Cardiac muscle cell (in vitro differentiated cells and primary cell): ENCODE data around the gene ZNF594. TPM values are rescaled to one million over a fixed set of nuclear protein-coding genes. Genes with fewer than 3 reads are reported as not detected.
"Not testable (repeated sequence)": the region's sequence is repeated elsewhere in the genome, so short reads cannot be mapped to it uniquely, and the experiment has no call there.

Experiments
- DNase-seq, 2 donors: peaks; one replicate each; pipeline versions ENCODE4 v3.0.0 to v3.0.0-alpha.2; 2010 to 2017; ENCODE audit warnings: low read depth in 1 of 2, low spot score in 1 of 2
- H3K27ac ChIP-seq: fragments of 200-600 bp; sonication (generic); 2 replicates; pipeline ENCODE4 v1.5.1; 2016
- H3K27me3 ChIP-seq: fragments of 200-600 bp; sonication (generic); 2 replicates; pipeline ENCODE4 v1.6.0; 2016; ENCODE audit warnings: control low read depth
- H3K36me3 ChIP-seq: fragments of 200-600 bp; sonication (generic); 2 replicates; pipeline ENCODE4 v1.5.1; 2016; ENCODE audit warnings: control low read depth
- H3K4me1 ChIP-seq: fragments of 200-600 bp; sonication (generic); 2 replicates; pipeline ENCODE4 v1.8.1; 2017; ENCODE audit warnings: low read depth, mild to moderate bottlenecking, mixed run types
- H3K4me3 ChIP-seq: fragments of 200-600 bp; sonication (generic); 2 replicates; pipeline ENCODE4 v1.5.1; 2016; ENCODE audit warnings: mild to moderate bottlenecking
- H3K9me3 ChIP-seq: fragments of 200-600 bp; sonication (generic); 2 replicates; pipeline ENCODE4 v1.5.1; 2017; ENCODE audit warnings: low read depth, mild to moderate bottlenecking, control low read depth
- polyA plus RNA-seq: library from polyadenylated mRNA; unstranded; fragments of >200 nt; fragmentation: Nextera tagmentation; extraction: Ambion mirVana; gene quantifications from 2 replicates; pipeline ENCODE4 v1.2.1, GENCODE V29; 2016
- total RNA-seq: library from RNA; depleted of rRNA; stranded (reverse); fragments of >200 nt; gene quantifications from 2 replicates; pipeline ENCODE4 v1.2.3, GENCODE V29; 2016
- TF ChIP-seq, protein P1 (sequence below): IDR thresholded peaks from 2 replicates; pipeline ENCODE4 v1.5.1; 2012; ENCODE audit warnings: low read depth, mild to moderate bottlenecking, low read length

The ZNF594 gene
- total and polyA plus RNA-seq, 2 experiments from 2014 or later = 13.6 to 30.6 TPM

DNA sequence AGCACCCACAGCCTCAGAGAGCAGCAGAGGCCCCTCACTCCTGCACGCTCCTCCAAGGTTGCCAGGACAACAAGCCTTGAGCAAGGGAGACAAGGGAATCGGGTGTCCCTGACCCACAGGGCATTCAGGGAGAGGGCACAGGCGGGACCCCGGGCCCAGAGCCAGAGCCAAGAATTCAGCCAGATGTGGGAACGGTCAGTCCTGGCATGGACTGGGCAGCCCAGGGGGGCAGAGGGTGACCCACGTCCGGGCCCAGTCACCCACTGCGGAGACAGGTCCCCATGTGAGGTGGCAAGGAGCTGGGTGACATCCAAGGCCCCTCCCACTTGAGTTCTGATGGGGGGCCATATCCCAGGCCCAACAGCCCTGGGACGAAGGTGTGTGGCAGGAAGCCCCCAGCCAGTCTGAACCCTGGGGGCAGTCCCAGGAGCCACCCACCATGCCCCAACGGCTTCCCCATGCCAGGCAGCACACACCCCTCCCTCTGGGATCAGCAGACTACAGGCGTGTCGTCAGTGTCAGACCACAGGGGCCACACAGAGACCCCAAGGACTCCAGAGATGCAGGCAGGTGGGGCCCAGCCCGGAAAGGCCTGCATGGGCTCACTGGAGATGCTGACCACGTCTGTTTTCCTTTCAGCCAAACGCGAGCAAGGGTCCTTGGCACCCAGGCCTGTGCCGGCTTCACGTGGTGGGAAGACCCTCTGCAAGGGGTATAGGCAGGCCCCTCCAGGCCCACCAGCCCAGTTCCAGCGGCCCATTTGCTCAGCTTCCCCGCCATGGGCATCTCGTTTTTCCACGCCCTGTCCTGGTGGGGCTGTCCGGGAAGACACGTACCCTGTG is 52.8 kb downstream of the ZNF594 start:
- TF ChIP-seq, protein P1, sequence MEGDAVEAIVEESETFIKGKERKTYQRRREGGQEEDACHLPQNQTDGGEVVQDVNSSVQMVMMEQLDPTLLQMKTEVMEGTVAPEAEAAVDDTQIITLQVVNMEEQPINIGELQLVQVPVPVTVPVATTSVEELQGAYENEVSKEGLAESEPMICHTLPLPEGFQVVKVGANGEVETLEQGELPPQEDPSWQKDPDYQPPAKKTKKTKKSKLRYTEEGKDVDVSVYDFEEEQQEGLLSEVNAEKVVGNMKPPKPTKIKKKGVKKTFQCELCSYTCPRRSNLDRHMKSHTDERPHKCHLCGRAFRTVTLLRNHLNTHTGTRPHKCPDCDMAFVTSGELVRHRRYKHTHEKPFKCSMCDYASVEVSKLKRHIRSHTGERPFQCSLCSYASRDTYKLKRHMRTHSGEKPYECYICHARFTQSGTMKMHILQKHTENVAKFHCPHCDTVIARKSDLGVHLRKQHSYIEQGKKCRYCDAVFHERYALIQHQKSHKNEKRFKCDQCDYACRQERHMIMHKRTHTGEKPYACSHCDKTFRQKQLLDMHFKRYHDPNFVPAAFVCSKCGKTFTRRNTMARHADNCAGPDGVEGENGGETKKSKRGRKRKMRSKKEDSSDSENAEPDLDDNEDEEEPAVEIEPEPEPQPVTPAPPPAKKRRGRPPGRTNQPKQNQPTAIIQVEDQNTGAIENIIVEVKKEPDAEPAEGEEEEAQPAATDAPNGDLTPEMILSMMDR = no peak
- DNase-seq = no peak
- Histone ChIP-seq H3K27me3 (no peaks in the 10 kb centered on the region), H3K4me1 (no peaks in the 10 kb centered on the region), H3K27ac (no peak overlapping the region), H3K36me3 (no peaks in the 10 kb centered on the region), H3K9me3 (no peaks in the 10 kb centered on the region), H3K4me3 (no peak overlapping the region)

DNA sequence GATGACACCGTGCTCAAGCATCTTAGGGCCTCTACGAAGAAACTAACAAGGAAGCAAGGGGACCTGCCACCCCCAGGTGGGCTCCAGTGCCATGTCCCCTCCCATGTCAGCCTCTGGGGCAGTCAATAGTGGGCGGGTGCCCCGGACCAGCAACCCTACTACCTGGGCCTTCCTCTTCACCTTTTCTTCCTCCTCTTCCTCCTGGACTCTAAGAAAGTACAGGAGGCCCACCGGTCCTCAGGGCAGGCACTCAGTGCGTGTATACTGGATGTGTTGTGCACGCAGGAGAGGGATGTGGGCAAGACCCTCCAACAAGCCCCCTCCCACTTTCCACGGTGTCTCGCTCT is 53.5 kb downstream of the ZNF594 start:
- not testable (repeated sequence) for H3K27ac ChIP-seq, H3K27me3 ChIP-seq, H3K9me3 ChIP-seq, H3K4me3 ChIP-seq, H3K36me3 ChIP-seq, DNase-seq, H3K4me1 ChIP-seq

DNA sequence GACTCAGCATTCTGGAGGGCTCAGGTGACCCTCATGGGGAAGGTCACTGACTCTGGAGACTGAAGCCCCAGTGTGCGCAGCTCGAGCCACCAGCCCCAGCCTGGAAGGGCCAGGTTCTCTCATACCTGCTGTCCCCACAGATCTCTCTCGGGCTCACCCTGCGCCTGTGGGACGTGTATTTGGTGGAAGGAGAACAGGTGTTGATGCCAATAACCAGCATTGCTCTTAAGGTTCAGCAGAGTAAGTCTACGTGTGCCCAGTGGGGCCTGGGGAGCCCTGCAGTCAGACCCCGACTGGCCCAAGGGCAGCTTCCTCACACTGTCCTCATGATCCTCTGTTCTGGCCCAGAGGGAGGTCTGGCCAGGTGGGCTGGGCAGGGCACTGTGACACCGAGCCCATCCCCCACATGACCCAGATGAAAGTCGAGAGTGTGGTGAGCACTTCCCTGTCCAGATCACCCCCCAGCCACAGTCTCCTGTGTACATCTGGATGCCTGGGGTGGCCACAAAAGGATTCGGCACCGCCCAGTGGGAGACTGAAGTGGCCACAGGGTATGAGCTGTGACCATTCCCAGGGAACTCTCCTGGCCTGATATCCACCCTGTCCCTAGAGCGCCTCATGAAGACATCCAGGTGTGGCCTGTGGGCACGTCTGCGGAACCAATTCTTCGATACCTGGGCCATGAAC is 54.0 kb downstream of the ZNF594 start:
- not testable (repeated sequence) for H3K27ac ChIP-seq, DNase-seq, H3K9me3 ChIP-seq, H3K27me3 ChIP-seq, H3K36me3 ChIP-seq, H3K4me1 ChIP-seq, H3K4me3 ChIP-seq

DNA sequence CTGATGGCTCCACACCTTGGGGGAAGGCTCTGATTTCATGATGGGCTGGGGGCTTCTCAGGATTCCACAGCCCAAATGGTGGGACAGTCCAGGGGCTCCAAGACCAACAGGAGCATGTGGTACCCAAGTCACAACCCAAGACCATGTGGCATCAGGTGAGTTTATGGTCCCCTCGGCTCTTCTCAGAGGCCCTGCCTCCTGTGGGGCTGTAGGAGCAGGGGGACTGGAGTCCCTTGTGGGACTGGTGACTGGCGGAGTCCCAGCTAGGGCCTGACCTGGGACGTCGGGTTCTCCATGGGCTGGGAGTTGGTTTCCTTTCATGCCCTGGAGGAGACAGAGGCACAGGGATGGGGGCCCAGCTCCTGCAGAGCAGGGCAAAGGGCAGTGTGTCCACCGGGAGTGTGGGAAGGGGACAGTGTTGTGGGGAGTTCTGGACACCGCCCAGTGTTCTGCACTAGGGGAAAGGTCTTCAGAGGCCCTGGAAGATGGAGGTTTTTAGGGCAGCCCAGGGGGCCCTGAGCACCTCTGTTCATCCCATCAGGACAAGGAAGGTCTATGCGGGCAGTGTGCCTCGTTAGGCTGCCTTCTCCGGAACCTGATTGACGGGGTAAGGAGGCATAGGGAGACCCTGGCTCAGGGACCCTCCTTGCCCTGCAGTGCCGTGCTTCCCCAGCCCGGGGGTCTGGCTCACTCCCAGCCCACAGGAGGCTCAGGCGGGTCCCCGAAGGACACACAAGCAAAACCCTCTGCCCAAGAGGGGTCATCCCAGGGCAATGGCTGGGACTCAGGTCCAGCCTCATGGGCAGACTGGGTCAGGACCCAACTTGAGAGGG is 54.9 kb downstream of the ZNF594 start:
- H3K4me3 ChIP-seq, H3K36me3 ChIP-seq, H3K4me1 ChIP-seq, H3K9me3 ChIP-seq, DNase-seq, H3K27me3 ChIP-seq, H3K27ac ChIP-seq: not testable (repeated sequence)

DNA sequence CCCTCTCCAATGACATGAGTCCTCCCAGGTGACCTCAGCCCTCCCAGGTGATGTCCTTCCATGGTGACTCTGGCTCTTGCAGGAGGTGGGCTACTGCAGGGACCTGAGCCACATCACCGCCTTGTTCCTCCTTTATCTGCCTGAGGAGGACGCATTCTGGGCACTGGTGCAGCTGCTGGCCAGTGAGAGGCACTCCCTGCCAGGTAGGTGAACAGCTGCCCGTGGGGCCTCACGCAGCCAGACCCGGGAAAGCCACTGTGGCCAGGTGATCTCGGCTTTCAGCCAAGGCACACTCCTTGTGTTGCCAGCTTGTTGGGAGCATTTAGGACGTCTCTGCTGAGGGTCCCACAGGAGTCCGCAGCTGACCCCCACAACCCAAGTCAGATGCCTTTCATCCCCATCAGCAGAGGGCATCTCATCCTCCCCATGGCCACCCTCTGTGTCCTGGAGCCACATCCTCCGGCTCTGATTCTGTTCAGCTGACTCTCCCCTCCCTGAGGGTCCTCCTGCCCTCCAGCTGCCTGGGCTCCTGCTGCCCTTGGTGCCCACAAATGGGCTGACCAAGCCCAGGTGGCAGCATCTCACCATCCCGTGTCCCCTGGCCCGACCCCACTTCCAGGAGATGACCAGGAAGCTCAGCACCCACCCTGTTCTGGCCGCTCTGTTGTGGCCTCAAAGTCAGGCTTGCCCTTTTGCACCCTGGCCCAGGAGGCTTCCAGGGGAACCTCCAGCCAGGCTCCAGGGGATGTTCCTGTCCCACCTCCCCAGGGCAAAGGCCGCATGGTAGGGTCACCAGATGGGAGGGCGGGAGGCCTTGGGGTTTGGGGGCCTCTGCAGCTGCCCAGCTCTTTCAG is 55.7 kb downstream of the ZNF594 start:
- H3K4me1 ChIP-seq = no peaks in the 10 kb centered on the region
- H3K36me3 ChIP-seq = no peaks in the 10 kb centered on the region
- no peak overlapping the region for H3K27ac ChIP-seq
- TF ChIP-seq, protein P1 = no peak
- no peak for DNase-seq
- no peak overlapping the region for H3K4me3 ChIP-seq
- H3K27me3 ChIP-seq = no peaks in the 10 kb centered on the region
- H3K9me3 ChIP-seq = no peaks in the 10 kb centered on the region

DNA sequence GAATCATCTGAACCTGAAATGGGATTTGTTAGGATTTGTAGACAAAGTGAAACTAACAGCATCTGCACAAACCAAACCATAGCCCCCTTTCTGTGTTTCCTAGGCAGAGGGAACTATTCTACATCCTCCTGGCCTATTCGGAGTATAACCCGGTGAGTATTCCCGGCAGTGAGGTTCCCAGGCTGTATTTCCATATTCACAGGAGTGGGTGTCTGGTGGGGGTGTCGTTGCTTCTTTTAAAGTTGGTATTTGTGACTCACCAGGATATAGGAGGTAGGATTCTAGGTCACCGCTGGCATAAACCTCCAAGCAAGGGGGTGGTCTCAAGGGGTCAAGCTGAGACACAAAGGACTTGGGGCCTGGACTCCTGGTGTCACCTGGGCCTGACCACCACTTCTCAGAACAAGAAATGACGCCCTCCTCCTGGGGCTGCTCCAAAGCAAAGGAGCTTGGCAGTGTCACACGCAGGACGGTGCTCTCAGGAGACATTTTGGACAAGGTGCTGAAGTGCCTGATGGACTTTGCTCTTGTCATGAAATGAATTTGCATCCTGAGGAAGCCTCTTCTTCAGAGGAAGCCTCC is 56.4 kb downstream of the ZNF594 start:
- H3K27me3 ChIP-seq, H3K36me3 ChIP-seq: not testable (repeated sequence)

DNA sequence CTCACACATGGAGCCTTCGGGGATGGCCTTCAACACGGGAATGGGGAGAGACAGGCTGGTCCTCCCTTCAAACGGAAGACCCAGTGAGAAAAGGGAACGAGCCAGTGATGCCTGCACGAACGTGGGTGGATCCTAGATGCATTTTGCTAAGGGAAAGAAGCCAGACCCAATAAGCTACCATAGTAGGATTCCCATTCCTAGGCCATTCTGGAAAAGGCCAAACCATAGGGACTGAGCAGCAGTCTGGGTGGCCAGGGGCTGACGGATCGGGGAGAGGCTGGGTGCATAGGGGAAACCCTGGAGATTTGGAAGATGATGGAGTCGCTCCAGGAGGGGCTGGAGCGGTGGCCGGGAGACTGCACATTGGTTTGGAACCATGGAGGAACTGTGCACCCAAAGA is 57.1 kb downstream of the ZNF594 start:
- H3K36me3 ChIP-seq, H3K27ac ChIP-seq, H3K4me1 ChIP-seq, H3K27me3 ChIP-seq, H3K9me3 ChIP-seq, H3K4me3 ChIP-seq, DNase-seq: not testable (repeated sequence)

More for the DNA sequence above, 56.4 kb downstream of the ZNF594 start:
- not testable (repeated sequence) for H3K27ac ChIP-seq, H3K4me1 ChIP-seq, DNase-seq, H3K9me3 ChIP-seq, H3K4me3 ChIP-seq

DNA sequence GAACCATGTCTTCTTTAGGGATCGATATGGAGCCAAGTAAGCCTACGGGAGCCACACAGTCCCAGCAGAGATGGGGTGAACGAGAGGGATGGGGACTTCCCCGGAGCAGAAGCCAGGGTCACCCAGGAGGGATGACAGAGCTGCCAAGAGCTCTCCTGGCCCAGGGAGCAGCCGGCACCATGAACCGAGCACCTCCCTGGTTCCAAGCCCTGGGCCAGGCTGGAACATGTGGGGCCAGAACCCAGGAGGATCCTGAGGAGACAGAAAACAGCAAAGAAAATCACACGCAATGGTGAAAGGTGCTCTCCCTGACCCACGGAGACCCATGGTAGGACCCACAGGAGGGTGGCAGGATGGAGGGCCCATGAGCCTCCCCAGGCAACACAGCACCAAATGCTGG is 57.7 kb downstream of the ZNF594 start:
- H3K27me3 ChIP-seq, H3K36me3 ChIP-seq, H3K4me3 ChIP-seq, H3K27ac ChIP-seq, DNase-seq, H3K4me1 ChIP-seq, H3K9me3 ChIP-seq: not testable (repeated sequence)
